ENCODE measurements around the gene RAB26. TPM values are rescaled to one million over a fixed set of nuclear protein-coding genes. Genes with fewer than 3 reads are reported as not detected.
"Not testable (repeated sequence)": the region's sequence is repeated elsewhere in the genome, so short reads cannot be mapped to it uniquely, and the experiment has no call there.

Gene RAB26, protein sequence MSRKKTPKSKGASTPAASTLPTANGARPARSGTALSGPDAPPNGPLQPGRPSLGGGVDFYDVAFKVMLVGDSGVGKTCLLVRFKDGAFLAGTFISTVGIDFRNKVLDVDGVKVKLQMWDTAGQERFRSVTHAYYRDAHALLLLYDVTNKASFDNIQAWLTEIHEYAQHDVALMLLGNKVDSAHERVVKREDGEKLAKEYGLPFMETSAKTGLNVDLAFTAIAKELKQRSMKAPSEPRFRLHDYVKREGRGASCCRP
- not detected for total RNA-seq

DNA sequence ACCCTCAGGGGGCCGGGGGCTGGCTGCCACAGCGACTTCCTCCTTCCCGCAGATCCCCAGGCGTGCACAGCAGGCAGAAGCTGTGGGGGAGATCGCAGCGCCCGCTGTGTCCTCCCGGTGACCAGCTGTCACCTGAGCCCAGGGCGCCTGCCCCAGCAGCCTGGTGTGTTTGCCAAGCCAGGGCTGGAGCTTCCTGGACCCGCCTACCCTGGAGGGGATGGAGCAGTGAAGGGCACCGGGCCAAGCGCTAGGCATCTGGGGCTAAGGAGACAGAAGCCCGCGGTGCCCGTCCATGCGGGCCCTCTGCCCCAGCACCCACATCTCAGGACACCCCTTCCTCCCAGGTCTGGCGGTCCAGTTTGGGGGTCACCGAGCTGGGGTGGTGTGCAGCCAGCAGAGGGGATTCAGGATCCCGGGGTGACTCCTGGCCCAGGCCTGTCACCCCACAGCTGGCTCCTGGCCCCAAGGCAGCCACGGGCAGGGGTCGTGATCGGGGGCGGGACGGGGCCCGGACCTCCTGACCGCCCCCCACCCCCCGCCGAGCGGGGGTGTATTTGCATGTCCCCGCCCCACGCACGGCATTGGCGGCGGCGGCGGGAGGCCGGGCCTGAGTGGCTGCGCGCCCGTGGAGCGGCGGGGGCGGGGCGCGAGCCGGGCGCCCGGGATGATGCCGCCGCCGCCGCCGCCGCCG, at the start of gene RAB26:
Gene RAB26 (plus strand): TSS at position 645 of the 691 bp plus-strand sequence. CDS start 159 bp downstream, outside the sequence.
- Histone ChIP-seq H3K4me3 (ENCODE audit: low read length) (no peak within 1 kb of the TSS), H3K27me3 (ENCODE audit: insufficient read depth, low read length) (peaks cover 6% of the 10 kb centered on the region), H3K4me1 (ENCODE audit: insufficient read depth, low read length) (peaks cover 38% of the 10 kb centered on the region), H3K9me3 (ENCODE audit: low read depth, low read length) (no peaks in the 10 kb centered on the region)

DNA sequence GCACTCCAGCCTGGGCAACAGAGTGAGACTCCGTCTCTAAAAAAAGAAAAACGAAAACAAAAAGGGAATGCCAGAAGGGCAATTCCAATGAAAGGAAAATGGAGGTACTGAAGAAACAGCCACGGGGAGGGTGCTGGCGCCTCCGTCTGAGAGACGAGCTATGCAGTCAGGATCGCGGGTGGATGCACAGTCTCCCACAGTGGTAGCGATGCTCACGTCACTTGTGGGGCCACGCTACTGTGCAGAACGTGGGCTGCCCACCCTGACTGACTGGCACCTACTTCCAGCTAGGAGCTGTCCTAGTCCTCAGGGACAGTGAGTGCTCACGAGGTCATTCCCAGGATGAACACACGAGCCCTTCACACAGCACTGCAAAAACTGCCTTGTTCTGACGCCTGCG, 46.8 kb upstream of the RAB26 start:
- not testable (repeated sequence) for H3K27me3 ChIP-seq (ENCODE audit: insufficient read depth, low read length); H3K4me3 ChIP-seq (ENCODE audit: low read length); H3K9me3 ChIP-seq (ENCODE audit: low read depth, low read length); H3K4me1 ChIP-seq (ENCODE audit: insufficient read depth, low read length)

DNA sequence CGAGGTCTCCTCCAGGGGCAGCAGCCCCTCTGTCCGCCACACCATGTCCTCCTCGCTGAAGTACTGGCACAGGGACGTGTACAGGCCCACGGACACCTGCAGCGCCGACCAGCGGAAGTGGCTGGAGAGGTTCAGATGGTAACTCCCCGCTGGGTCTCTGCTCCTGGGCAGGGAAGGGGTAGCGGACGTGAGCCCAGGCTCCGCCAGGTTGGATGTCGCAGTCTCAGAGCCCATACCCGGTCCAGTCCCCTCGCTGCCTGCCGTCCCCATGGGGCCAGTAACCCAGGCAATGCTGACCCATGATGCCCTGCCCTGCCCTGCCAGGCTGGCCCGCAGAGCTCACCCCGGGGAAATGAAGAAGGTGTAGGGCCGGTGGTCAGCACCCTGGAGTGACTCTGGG, 46.0 kb upstream of the RAB26 start:
- Histone ChIP-seq H3K27me3 (ENCODE audit: insufficient read depth, low read length) (no peaks in the 10 kb centered on the region), H3K4me1 (ENCODE audit: insufficient read depth, low read length) (no peaks in the 10 kb centered on the region), H3K9me3 (ENCODE audit: low read depth, low read length) (no peaks in the 10 kb centered on the region), H3K4me3 (ENCODE audit: low read length) (no peak overlapping the region)

DNA sequence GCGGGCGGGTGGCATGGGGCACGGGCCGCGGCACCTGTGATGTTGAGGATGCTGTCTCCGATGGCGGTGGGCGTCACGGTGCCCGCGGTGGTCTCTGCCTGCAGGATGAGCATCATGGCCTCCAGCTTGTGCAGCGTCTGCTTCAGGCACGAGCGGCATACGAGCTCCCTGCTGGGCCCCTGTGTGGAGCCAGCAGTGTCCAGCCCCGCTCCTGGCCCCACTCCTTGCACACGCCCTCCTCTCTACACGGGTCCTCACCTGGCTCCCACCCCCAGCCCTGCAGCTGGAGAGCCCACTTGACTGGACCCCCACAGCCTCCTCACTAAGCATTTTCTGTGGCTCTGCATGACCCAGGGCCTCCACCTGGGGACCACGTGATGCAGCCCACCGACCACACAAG, 44.0 kb upstream of the RAB26 start:
- H3K4me1 ChIP-seq (ENCODE audit: insufficient read depth, low read length); H3K4me3 ChIP-seq (ENCODE audit: low read length); H3K27me3 ChIP-seq (ENCODE audit: insufficient read depth, low read length); H3K9me3 ChIP-seq (ENCODE audit: low read depth, low read length): not testable (repeated sequence)

DNA sequence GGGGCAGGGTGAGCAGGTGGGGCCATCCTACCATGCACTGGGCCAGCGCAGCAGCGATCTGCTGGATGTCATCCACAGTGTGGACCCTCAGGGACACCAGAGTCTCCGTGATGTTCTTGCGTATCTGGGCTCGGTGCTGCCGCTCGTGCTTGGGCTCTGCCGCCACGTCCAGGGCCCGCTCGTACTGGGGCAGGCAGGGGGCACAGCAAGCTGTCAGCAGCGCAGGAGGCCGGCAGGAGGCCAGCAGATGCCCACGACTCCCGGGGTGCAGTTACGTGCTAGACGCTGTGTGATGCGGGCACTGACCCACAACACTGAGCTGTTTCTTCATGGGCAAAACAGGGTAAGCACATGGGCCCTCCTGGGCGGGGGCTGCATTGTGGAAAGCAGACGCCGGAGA, 43.1 kb upstream of the RAB26 start:
- H3K4me3 ChIP-seq (ENCODE audit: low read length); H3K4me1 ChIP-seq (ENCODE audit: insufficient read depth, low read length); H3K9me3 ChIP-seq (ENCODE audit: low read depth, low read length); H3K27me3 ChIP-seq (ENCODE audit: insufficient read depth, low read length): not testable (repeated sequence)

DNA sequence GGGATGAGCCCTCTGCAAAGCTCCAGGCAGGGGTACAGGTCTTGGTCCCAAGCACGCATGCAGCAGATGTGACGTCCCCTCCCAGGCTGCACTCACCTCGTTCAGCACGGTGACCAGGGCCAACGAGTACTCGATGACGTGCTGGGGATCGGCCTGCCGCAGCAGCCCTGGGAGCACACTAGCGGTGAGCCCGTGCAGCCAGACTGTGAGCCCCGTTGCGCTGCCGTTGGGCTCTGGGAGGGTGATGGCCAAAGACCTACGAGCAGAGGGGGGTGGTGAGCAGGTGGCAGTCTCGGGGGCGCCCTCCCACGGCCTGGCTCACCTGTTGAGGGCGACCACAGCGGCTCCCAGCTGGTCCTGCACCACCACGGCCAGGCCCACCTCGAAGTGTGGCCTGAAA, 42.7 kb upstream of the RAB26 start:
- H3K9me3 ChIP-seq (ENCODE audit: low read depth, low read length); H3K27me3 ChIP-seq (ENCODE audit: insufficient read depth, low read length); H3K4me3 ChIP-seq (ENCODE audit: low read length); H3K4me1 ChIP-seq (ENCODE audit: insufficient read depth, low read length): not testable (repeated sequence)

DNA sequence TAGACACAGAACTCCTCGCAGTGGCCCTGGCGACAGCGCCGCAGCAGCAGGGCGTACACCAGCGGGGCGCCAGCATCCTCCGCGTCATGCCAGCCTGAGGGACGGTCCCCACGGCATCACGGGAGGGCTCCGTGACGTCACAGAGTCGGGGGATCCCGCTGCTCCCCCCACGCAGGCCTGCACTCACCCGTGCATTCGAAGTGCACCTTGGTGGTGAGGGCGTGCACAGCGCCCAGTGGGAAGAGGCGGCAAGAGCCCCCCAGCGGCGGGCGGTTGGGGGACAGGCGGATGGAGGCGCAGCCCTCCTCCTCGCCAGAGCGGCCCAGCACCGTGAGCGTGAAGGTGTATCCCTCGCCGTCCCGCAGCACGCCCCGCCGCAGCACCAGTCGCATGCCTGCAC, 42.2 kb upstream of the RAB26 start:
- H3K27me3 ChIP-seq (ENCODE audit: insufficient read depth, low read length); H3K4me1 ChIP-seq (ENCODE audit: insufficient read depth, low read length); H3K9me3 ChIP-seq (ENCODE audit: low read depth, low read length); H3K4me3 ChIP-seq (ENCODE audit: low read length): not testable (repeated sequence)

DNA sequence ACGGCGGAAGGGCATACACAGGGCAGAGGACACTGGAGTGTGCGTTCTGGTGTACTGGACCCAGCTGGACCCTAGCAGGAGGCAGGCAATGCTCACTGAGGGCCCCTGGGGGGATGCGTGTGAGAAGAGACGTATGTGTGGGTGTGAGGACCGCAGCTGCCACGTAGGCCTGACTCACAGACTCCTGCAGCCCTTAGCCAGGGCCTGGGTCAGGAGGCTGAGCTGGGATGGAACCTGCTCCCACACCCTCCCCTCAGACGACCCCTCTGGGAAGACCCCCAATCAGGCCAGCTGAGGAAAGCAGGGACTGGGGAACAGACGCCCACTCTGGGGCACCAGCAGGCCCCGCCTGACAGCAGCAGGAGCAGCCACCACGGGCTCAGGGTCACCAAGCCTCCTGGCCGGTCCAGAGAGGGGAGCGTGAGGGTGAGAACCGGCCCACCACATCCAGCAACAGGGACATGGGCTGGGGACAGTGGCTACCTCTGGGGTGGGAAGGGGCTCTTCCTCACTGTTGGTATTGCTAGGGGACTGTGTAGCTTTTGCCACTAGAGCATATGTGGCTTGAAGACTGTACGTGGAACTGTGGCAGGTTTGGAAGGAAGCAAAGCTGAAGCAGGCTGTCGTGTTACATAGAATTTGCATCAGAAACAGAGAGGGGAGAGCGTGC, 41.2 kb upstream of the RAB26 start:
- H3K4me3 ChIP-seq (ENCODE audit: low read length); H3K9me3 ChIP-seq (ENCODE audit: low read depth, low read length); H3K4me1 ChIP-seq (ENCODE audit: insufficient read depth, low read length); H3K27me3 ChIP-seq (ENCODE audit: insufficient read depth, low read length): not testable (repeated sequence)

DNA sequence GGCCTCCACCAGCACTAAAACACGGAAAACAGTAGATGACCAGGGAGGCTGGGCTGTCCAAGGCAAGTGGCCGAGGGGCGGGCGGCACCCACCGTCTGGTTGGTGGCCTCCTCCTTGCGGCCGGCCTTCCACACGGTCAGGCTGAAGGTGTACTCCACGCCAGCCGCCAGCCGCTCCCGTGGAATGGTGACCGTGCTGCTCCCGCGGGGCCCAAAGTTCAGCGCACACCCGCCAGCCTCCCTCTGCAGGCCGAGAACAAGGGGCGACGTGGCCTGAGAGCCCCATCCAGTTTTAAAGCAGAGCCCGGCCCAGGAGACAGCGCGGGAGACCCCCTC, 40.7 kb upstream of the RAB26 start:
- not testable (repeated sequence) for H3K4me1 ChIP-seq (ENCODE audit: insufficient read depth, low read length); H3K4me3 ChIP-seq (ENCODE audit: low read length); H3K27me3 ChIP-seq (ENCODE audit: insufficient read depth, low read length); H3K9me3 ChIP-seq (ENCODE audit: low read depth, low read length)

DNA sequence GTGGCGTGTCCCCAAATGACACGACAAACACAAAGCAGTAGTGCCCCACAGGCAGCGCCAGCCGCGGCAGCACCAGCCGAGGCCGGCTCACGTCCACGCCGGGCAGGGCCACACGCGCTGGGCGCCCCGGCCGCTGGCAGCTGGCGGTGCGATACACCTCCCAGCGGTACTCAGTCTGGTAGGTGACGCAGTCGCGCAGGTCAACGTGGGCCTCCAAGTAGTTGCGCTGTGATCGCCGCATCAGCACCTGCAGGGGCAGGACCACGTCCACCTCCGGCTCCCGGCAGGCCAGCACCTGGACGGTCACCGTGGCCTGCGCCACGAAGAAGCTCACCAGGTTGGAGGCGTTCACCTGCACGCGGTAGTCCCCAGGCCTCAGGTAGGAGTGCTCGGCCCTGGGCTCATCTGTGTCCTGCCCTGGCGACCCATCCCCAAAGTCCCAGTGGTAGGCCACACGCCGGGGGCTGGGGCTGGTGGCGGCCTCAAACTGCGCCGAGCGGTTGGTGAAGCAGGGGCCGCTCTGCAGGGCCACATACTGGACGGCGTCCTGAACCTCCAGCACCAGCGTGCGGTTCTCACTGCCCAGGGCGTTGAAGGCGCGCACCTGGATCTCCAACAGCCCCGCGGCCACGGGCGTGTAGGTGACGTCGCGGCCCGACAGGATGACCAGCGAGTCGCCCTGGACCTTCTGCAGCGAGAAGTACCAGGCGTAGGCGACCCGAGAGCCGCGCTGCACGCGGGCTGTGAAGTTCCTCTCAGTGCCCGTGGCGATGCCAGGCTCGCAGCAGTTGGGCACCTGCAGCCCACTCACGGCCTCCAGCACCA, 39.8 kb upstream of the RAB26 start:
- H3K4me3 ChIP-seq (ENCODE audit: low read length); H3K9me3 ChIP-seq (ENCODE audit: low read depth, low read length); H3K4me1 ChIP-seq (ENCODE audit: insufficient read depth, low read length); H3K27me3 ChIP-seq (ENCODE audit: insufficient read depth, low read length): not testable (repeated sequence)

DNA sequence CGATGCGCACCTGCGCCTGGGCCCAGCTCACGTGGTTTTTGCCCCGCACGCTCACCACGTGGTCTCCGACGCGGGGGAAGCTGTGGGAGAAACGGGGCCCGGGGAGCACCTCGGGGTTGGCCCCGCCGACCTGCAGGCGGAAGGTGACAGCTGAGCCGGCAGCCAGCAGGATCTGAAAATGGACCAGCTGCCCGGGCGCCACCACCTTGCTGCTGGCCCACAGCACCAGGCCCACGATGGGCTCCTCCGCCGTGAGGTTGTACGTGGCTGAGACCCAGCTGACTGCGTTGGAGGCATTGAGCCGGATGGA, 39.2 kb upstream of the RAB26 start:
- not testable (repeated sequence) for H3K27me3 ChIP-seq (ENCODE audit: insufficient read depth, low read length); H3K9me3 ChIP-seq (ENCODE audit: low read depth, low read length); H3K4me1 ChIP-seq (ENCODE audit: insufficient read depth, low read length); H3K4me3 ChIP-seq (ENCODE audit: low read length)

DNA sequence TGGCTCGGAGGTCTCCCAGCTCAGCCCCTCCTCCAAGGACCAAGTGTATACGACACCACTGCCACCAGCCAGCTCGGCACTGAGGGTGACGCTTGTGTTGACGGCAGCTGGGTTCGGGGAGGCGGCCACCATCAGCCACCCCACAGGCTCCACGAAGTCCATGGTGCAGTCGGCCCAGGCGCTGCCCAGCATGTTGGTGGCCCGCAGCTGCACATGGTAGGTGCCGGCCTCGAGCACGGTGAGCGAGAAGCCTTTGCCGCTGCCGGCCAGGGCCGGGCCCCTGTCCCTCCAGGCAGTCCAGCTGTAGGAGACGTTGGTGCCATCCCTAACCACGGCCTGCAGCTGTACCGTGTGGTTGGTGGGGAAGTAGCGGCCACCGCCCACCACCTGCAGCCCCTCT, 38.6 kb upstream of the RAB26 start:
- not testable (repeated sequence) for H3K27me3 ChIP-seq (ENCODE audit: insufficient read depth, low read length); H3K4me1 ChIP-seq (ENCODE audit: insufficient read depth, low read length); H3K9me3 ChIP-seq (ENCODE audit: low read depth, low read length); H3K4me3 ChIP-seq (ENCODE audit: low read length)

DNA sequence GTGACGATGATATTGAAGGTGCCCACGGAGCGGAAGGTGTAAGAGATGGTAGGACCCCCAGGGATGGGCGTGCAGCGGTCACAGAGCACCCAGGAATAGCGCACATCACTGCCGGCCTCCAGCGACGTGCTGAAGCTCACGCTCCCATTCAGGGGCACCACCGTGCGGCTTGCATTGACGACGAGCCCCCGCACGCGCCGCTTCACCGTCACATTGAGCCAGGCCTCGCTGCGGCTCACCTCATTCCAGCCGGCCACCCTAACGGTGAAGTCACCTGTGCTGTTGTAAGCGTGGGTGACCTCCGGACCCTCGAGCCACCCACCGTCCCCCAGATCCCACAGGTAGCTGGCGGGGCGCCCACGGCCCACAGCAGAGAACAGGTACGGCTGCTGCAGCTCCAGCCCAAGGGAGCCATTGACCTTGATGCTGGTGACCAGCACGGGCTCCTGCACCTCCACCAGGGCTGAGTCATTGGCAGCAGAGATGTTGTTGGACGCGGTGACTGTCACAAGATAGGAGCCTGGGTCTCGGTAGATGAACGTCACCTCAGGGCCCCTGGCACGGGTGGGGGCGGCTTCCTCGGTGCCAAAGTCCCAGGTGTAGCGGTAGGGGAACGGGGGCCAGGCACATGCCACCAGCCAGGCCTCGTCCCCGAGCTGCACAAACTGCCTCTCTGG, 38.0 kb upstream of the RAB26 start:
- H3K27me3 ChIP-seq (ENCODE audit: insufficient read depth, low read length); H3K9me3 ChIP-seq (ENCODE audit: low read depth, low read length); H3K4me3 ChIP-seq (ENCODE audit: low read length); H3K4me1 ChIP-seq (ENCODE audit: insufficient read depth, low read length): not testable (repeated sequence)

DNA sequence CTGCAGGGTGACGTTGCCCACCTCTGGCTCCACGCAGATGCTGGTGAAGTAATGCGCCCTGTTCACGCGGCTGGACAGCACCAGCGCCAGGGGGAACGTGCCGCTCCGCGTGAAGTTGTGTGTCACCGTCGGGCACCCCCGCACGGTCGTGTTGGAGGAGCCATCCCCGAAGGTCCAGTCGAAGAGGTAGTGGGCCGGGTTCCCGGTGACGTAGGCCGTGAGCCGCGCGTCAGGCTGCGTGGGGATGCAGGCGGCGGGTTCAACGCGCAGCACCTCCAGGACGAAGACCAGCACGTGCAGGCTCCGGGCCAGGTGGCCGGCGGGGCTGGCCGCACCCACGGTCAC, 37.4 kb upstream of the RAB26 start:
- H3K9me3 ChIP-seq (ENCODE audit: low read depth, low read length); H3K27me3 ChIP-seq (ENCODE audit: insufficient read depth, low read length); H3K4me3 ChIP-seq (ENCODE audit: low read length); H3K4me1 ChIP-seq (ENCODE audit: insufficient read depth, low read length): not testable (repeated sequence)
